Cardiac septum (tissue), 1 donor: ENCODE measurements around the gene ANKRD22. TPM values are rescaled to one million over a fixed set of nuclear protein-coding genes. Genes with fewer than 3 reads are reported as not detected.

Experiments
- DNase-seq: peaks from one replicate; pipeline ENCODE4 v3.0.0-alpha.2; 2020; ENCODE audit warnings: low spot score
- intact Hi-C: fragments of 100-400 bp; cut with DNase I; formaldehyde crosslinking; loops from one replicate; pipeline ENCODE4 v1.14.0; 2022
- total RNA-seq: library from RNA; stranded (reverse); fragmentation: NEBNext Ultra II Directional; extraction: Animal tissue kit (Norgen Biotek cat#: 25700); gene quantifications from one replicate; pipeline ENCODE4 v1.2.1, GENCODE V29; 2021
- donor health status: DM: no; HTN: no; CAD: no.

Gene ANKRD22
- total RNA-seq, 1 donor from 2014 or later: 0.13 TPM

- DNase-seq: peak; percentile 92
- intact Hi-C loops: loop anchor here (2.0 kb wide), 1 partner anchor 46 kb away; no protein-coding TSS in a partner anchor
Observed at GRCh38 chr10:88880282-88881076, 28.8 kb upstream of the ANKRD22 start.

- DNase-seq: peak; percentile 84
- intact Hi-C loops: loop anchor here (2.0 kb wide), 1 partner anchor 47 kb away; no protein-coding TSS in a partner anchor
Observed at GRCh38 chr10:88879534-88880281, 28.1 kb upstream of the ANKRD22 start, which contains the start of gene STAMBPL1. TSS of gene STAMBPL1 (plus strand) at chr10:88880245. CDS start at chr10:88901709, 21,464 bp downstream.

- intact Hi-C loops: no loop called here
- no peak for DNase-seq
Observed at GRCh38 chr10:88877298-88877697, 25.7 kb upstream of the ANKRD22 start.

GRCh38 chr10:88875081-88875480 lies 23.4 kb upstream of the ANKRD22 start:
- intact Hi-C loops: no loop called here
- no peak for DNase-seq

GRCh38 chr10:88874281-88874680 lies 22.6 kb upstream of the ANKRD22 start:
- intact Hi-C loops: no loop called here

GRCh38 chr10:88873757-88874156 lies 22.1 kb upstream of the ANKRD22 start:
- no peak for DNase-seq

More at GRCh38 chr10:88874281-88874680, 22.6 kb upstream of the ANKRD22 start:
- DNase-seq: no peak

GRCh38 chr10:88870089-88870488 lies 18.4 kb upstream of the ANKRD22 start:
- DNase-seq: no peak
- intact Hi-C loops: no loop called here

More at GRCh38 chr10:88873757-88874156, 22.1 kb upstream of the ANKRD22 start:
- intact Hi-C loops: no loop called here

GRCh38 chr10:88866454-88866853 lies 14.8 kb upstream of the ANKRD22 start:
- intact Hi-C loops: no loop called here
- no peak for DNase-seq

- DNase-seq: no peak
- intact Hi-C loops: no loop called here
Observed at GRCh38 chr10:88865281-88865876, 13.7 kb upstream of the ANKRD22 start.

GRCh38 chr10:88861036-88861435 lies 9.4 kb upstream of the ANKRD22 start:
- intact Hi-C loops: no loop called here
- no peak for DNase-seq

GRCh38 chr10:88858491-88858890 lies 6.8 kb upstream of the ANKRD22 start:
- DNase-seq: no peak
- intact Hi-C loops: no loop called here

- intact Hi-C loops: no loop called here
- no peak for DNase-seq
Observed at GRCh38 chr10:88857831-88858230, 6.2 kb upstream of the ANKRD22 start.

GRCh38 chr10:88854684-88855083 lies 3.0 kb upstream of the ANKRD22 start:
- DNase-seq: no peak
- intact Hi-C loops: no loop called here

GRCh38 chr10:88853155-88853881 lies 1.7 kb upstream of the ANKRD22 start:
- no peak for DNase-seq
- intact Hi-C loops: no loop called here

- intact Hi-C loops: no loop called here
- no peak for DNase-seq
Observed at GRCh38 chr10:88852327-88852726, 683 bp upstream of the ANKRD22 start.

- no peak for DNase-seq
- intact Hi-C loops: no loop called here
Observed at GRCh38 chr10:88850712-88851111, 932 bp downstream of the ANKRD22 start.

GRCh38 chr10:88849234-88849633 lies 2.4 kb downstream of the ANKRD22 start:
- DNase-seq: no peak
- intact Hi-C loops: no loop called here

GRCh38 chr10:88848499-88848898 lies 3.1 kb downstream of the ANKRD22 start:
- intact Hi-C loops: no loop called here
- no peak for DNase-seq

GRCh38 chr10:88843171-88843570 lies 8.5 kb downstream of the ANKRD22 start:
- intact Hi-C loops: no loop called here
- DNase-seq: no peak
